ENCODE data around the gene BRD9. TPM values are rescaled to one million over a fixed set of nuclear protein-coding genes. Genes with fewer than 3 reads are reported as not detected.
A peak's percentile ranks its signal among the peaks of the same experiment; 100 is the strongest.

Gene BRD9
- total RNA-seq, 6 donors from 2014 or later, result 37.5 to 160 (median 42.3) TPM

GRCh38 chr5:860506-861150, 32.0 kb downstream of the BRD9 start:
- ATAC-seq (ENCODE audit: low FRiP score in 2 of 2), result peak in 1 of 2 donors; percentile 3
- Histone ChIP-seq H3K36me3 (peaks cover 16 to 38% (median 32%) of the 10 kb centered on the region in 4 donors), H3K27ac (no peak overlapping the region), H3K4me1 (no peaks in the 10 kb centered on the region), H3K4me3 (no peak overlapping the region), H3K9me3 (no peaks in the 10 kb centered on the region), H3K27me3 (no peaks in the 10 kb centered on the region)
- TF ChIP-seq POLR2A (IDR thresholded peaks at IDR 0.05) (no peak), POLR2AphosphoS5 (IDR thresholded peaks at IDR 0.05) (no peak), EP300 (IDR thresholded peaks at IDR 0.05) (no peak), CTCF (IDR thresholded peaks at IDR 0.05) (no peak)
- WGBS, 2 donors, result 91 to 92% methylated on average over 15 of the region's 15 CpGs
- no peak for DNase-seq

GRCh38 chr5:859798-860296, 32.8 kb downstream of the BRD9 start:
- WGBS, 2 donors, result 76 to 87% methylated on average over 8 to 16 of the region's 16 CpGs
- H3K36me3 ChIP-seq, result peaks cover 16 to 30% (median 25%) of the 10 kb centered on the region in 4 donors
- TF ChIP-seq POLR2A (IDR thresholded peaks at IDR 0.05) (no peak), POLR2AphosphoS5 (IDR thresholded peaks at IDR 0.05) (no peak), EP300 (IDR thresholded peaks at IDR 0.05) (no peak), CTCF (IDR thresholded peaks at IDR 0.05) (no peak)
- no peak overlapping the region for H3K4me3 ChIP-seq
- ATAC-seq (ENCODE audit: low FRiP score in 2 of 2) (no peak), DNase-seq (peak in 1 of 2 donors; percentile 77)
- H3K4me1 ChIP-seq, result no peaks in the 10 kb centered on the region
- H3K27ac ChIP-seq, result no peak overlapping the region
- no peaks in the 10 kb centered on the region for H3K9me3 ChIP-seq
- no peaks in the 10 kb centered on the region for H3K27me3 ChIP-seq

GRCh38 chr5:859391-859790, 33.2 kb downstream of the BRD9 start:
- ATAC-seq (ENCODE audit: low FRiP score in 2 of 2) (no peak), DNase-seq (no peak)
- peaks cover 13 to 26% (median 21%) of the 10 kb centered on the region in 4 donors for H3K36me3 ChIP-seq
- no peak overlapping the region for H3K27ac ChIP-seq
- H3K9me3 ChIP-seq, result no peaks in the 10 kb centered on the region
- TF ChIP-seq POLR2AphosphoS5 (IDR thresholded peaks at IDR 0.05) (no peak), CTCF (IDR thresholded peaks at IDR 0.05) (no peak), EP300 (IDR thresholded peaks at IDR 0.05) (no peak), POLR2A (IDR thresholded peaks at IDR 0.05) (no peak)
- WGBS, 2 donors, result 84 to 85% methylated on average over 14 to 16 of the region's 16 CpGs
- no peaks in the 10 kb centered on the region for H3K4me1 ChIP-seq
- H3K27me3 ChIP-seq, result no peaks in the 10 kb centered on the region
- no peak overlapping the region for H3K4me3 ChIP-seq

- H3K9me3 ChIP-seq, result no peaks in the 10 kb centered on the region
- DNase-seq (no peak), ATAC-seq (ENCODE audit: low FRiP score in 2 of 2) (no peak)
- H3K36me3 ChIP-seq, result peaks cover 8 to 19% (median 14%) of the 10 kb centered on the region in 4 donors
- no peak overlapping the region for H3K27ac ChIP-seq
- no peaks in the 10 kb centered on the region for H3K4me1 ChIP-seq
- no peaks in the 10 kb centered on the region for H3K27me3 ChIP-seq
- no peak for TF ChIP-seq POLR2AphosphoS5 (IDR thresholded peaks at IDR 0.05)
- TF ChIP-seq EP300 (IDR thresholded peaks at IDR 0.05), result no peak
- TF ChIP-seq POLR2A (IDR thresholded peaks at IDR 0.05), result no peak
- no peak for TF ChIP-seq CTCF (IDR thresholded peaks at IDR 0.05)
- WGBS, 2 donors, result 82 to 88% methylated on average over 11 of the region's 11 CpGs
- no peak overlapping the region for H3K4me3 ChIP-seq
These were observed 33.9 kb downstream of the BRD9 start for GRCh38 chr5:858726-859125.
